HG03280 (cell line): Measurements from ENCODE around the gene SHLD2.
"Not testable (repeated sequence)": the region's sequence is repeated elsewhere in the genome, so short reads cannot be mapped to it uniquely, and the experiment has no call there.

Experiments used
- ATAC-seq: cut with Tn5 transposase; IDR thresholded peaks from one replicate; pipeline ENCODE4 v1.9.1; 2021; ENCODE audit warnings: mild to moderate bottlenecking, moderate library complexity; ENCODE audit not compliant: unreplicated experiment

Gene SHLD2

DNA sequence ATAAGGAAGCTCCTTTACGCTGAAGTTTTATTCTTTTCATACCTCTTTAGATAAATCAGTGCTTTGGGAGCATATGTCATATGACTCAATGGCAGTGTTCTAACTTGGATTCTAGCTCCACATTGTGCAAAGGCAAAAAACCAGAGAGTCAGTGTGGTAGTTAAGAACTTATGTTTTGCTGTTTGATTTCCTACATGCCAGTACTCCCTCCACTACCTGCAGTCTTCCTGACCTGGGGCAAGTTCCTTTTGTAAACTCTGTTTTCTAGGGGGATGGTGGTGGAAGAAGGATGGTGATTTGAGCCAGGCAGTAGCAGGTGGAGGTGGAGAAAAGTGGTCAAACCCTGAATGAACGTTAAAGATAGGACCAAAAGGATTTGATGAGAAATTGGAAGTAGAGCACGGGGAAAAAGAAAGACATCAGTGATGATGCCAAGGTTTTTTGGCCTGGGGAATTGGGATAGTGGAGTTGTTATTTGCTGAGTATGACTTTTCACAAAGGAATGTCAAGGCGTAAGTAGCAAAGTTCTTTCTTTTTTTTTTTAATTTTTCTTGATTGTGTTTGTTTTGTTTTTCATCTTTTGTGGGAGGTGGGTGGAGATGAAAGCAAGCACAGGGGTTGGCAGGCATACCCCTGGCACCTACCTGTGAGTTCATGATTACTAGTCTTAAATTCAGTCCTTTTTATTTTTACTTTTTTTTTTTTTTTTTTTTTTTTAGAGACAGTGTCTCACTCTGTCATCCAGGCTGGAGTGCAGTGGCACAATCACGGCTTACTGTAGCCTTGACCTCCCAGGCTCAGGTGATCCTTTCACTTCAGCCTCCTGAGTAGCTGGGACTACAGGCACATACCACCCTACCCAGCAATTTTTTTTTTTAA is 47.5 kb downstream of the SHLD2 start:
- ATAC-seq = not testable (repeated sequence)

DNA sequence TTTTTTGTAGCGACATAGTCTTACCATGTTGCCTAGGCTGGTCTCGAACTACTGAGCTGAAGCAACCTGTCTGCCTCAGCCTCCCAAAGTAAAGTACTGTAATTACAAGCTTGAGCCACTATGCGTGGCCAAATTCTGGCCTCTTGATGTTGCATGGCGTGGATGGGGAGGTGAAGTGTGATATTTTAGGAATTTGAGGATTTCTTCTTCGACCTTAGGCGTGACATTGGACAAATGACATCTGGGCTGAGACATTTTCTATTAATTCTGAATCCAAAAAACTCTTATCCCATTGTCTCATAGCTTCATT is 48.1 kb downstream of the SHLD2 start:
- ATAC-seq = not testable (repeated sequence)

- ATAC-seq = not testable (repeated sequence)
Observed at GRCh38 chr10:87145598-87145997, 50.6 kb downstream of the SHLD2 start.

DNA sequence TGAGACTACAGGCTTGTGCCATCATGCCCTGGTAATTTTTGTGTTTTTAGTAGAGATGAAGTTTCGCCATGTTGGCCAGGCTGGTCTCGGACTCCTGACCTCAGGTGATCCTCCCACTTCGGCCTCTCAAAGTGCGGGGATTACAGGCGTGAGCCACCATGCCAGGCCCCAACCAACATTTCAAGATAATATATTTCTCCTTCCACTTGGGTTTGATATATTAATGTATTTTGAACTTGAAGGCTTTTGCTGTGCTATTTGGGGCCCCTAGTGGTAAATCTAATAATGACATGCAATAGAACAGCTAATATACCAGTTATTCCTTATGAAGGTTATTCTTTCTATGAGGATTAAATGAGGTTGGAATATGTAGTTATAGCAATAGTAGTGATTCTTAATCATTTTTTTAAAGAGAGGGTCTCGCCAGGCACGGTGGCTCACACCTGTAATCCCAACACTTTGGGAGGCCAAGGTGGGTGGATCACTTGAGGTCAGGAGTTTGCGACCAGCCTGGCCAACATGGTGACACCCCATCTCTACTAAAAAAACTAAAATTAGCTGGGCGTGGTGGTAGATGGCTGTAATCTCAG is 54.1 kb downstream of the SHLD2 start:
- ATAC-seq = not testable (repeated sequence)

DNA sequence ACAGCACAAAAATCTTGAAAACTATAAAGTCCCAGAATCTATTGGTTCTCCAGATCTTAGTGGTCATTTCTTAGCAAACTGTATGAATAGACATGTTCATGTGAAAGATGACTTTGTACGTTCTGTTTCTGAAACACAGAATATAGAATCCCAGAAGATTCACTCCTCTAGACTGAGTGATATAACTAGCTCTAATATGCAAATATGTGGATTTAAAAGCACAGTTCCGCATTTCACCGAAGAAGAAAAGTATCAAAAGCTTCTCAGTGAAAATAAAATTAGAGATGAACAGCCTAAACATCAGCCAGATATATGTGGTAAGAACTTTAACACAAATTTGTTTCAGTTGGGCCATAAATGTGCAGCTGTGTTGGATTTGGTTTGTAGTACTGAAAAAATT is 56.5 kb downstream of the SHLD2 start:
- ATAC-seq = not testable (repeated sequence)

DNA sequence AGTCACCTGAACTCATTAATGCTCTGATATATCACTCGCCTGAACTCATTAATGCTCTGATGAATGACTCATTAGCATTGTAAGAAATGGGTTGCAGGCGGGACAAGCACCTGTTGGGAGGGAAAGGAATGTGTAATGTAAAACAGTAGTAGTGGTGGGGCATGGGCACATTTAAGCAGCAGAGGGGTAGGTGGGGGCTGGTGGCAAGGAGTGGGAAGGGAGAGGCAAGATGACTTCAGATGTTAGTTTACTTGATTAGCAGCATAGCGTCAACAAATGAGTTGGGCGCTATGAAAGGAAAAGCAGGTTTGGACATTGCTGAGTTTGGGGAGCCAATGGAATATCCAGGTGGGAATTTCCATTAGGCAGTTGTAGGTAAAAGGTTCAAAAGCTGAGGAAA is 61.8 kb downstream of the SHLD2 start:
- not testable (repeated sequence) for ATAC-seq

GRCh38 chr10:87157821-87158220 is 62.8 kb downstream of the SHLD2 start:
- ATAC-seq = not testable (repeated sequence)

DNA sequence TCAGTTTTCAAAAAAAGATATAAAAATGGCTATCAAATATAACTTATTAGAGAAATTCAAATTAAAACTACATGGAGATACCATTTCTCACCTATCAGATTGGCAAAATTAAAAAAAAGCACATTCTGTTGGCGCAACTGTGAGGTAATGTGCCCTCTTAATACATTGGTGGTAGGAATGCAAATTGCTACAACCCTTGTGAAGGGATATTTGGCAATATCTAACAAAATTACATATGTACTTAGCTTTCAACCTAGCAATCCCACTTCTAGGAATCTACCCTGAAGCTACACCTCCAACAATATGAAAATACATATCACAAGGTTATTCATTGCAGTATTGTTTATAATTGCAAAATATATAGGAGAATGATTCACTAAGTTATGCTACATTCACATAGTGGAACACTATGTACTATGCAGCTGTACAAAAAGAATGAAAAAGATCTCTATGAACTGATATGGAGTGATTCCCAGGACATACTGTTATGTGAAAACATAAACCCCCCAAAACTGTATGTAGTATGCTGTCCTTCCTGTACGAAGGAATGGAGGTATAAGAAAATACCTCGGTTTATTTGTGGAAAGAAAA is 67.8 kb downstream of the SHLD2 start:
- ATAC-seq = not testable (repeated sequence)

GRCh38 chr10:87163414-87163813 is 68.4 kb downstream of the SHLD2 start:
- ATAC-seq = not testable (repeated sequence)

- not testable (repeated sequence) for ATAC-seq
Observed at GRCh38 chr10:87169857-87170256, 74.9 kb downstream of the SHLD2 start.

DNA sequence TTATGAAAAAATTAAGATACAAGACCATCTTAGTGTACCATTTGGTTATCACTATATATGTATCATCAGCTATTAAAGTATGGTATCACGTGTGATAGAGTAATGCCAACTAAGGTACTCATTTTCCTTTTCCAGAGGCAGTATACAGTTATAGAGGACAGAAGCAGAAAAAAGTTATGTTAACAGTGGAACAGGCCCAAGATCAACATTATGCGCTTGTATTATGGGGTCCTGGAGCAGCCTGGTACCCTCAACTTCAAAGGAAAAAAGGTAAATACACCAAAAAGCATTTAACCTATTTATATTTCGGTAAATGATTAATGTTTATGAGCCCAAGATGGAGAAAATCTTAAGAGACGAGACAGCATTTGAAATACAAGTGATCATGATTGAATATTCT is 75.7 kb downstream of the SHLD2 start:
- not testable (repeated sequence) for ATAC-seq

DNA sequence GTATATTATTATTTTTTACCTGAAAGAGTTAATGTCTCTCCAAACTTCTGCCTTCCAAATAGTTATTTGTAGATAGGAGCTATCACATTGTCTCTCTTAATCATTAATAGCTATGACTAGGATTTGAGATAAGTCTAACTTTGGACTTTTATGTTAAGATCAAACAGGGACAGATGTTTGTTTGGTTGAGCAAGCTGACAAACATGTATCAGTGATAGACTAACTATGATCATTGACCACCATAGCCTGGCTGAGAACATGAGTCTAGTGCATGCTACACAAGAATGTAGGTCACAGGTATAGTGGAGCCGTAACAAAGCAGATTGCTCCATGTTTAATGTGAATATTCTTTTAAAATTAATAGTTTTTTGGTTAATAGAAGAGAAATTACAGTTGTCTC is 76.7 kb downstream of the SHLD2 start:
- not testable (repeated sequence) for ATAC-seq

- not testable (repeated sequence) for ATAC-seq
Observed at GRCh38 chr10:87172178-87172577, 77.2 kb downstream of the SHLD2 start.

DNA sequence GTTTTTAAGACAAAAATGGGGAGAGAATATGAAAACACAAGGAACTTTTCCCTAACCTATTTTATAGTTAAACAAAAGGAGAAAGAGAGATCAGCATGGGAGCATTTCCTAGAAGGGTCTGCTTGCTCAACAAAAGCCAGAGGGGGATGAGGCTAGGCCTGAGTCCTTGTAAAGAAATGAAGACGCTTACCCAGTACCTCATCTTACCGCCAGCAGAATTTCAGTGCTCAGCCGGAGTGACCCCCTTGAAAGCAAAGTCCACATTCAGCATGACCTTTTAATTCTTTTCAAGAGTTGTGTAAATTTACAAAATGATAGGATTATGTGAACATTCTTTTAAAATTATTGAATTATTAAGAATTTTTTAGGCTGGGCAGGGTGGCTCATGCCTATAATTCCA is 82.6 kb downstream of the SHLD2 start:
- not testable (repeated sequence) for ATAC-seq

GRCh38 chr10:87184421-87184820 is 89.4 kb downstream of the SHLD2 start:
- not testable (repeated sequence) for ATAC-seq

- ATAC-seq = not testable (repeated sequence)
Observed at GRCh38 chr10:87186016-87186415, 91.0 kb downstream of the SHLD2 start.

- not testable (repeated sequence) for ATAC-seq
Observed at GRCh38 chr10:87187573-87187972, 92.6 kb downstream of the SHLD2 start.

- ATAC-seq = not testable (repeated sequence)
Observed at GRCh38 chr10:87191841-87192240, 96.8 kb downstream of the SHLD2 start.

GRCh38 chr10:87200924-87201323 is 105.9 kb downstream of the SHLD2 start:
- peak; percentile 52 for ATAC-seq

DNA sequence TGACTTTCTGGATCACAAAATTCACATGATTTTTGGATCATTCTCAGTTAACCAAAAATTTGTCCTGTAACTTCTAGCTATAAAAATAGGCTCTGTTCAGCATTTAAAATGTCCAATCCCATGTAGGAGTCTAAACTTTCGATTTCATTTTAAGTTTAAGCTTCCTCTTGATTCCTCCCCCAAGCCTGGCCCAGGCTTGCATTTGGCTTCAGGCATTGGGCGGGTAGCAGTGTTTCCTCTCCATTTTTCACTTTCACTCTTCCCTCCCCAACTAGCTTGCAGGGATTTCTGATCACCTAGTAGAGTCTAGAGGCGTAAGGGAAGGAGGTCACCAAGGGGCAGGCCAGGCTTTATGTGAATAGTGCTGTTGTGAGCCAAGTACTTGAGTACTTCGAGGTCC is 109.8 kb downstream of the SHLD2 start:
- ATAC-seq = not testable (repeated sequence)

DNA sequence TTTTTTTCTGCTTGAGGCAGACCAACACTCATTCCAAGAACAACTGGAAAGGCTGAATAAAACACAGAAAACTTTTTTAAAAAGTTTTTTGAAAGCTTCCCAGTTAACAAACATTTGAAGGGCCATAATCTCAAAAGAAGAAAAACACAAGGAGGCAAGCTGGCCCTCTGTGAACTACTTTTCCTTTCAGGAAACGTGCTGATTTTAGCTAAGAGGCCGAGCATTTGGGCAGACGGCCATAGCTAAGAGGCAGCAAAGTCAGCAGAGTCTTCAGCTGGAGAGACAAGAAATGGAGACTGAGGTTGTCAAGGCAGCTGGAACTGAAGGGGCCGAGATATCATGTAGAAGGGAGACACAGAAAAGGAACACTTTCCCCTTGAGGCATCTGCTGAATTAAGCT is 111.9 kb downstream of the SHLD2 start:
- ATAC-seq = not testable (repeated sequence)

- ATAC-seq = not testable (repeated sequence)
Observed at GRCh38 chr10:87210309-87210708, 115.3 kb downstream of the SHLD2 start.
